Sciatic nerve (tissue), 2 donors: ENCODE measurements around the gene KCNK1. TPM values are rescaled to one million over a fixed set of nuclear protein-coding genes. Genes with fewer than 3 reads are reported as not detected.

ENCODE experiments used
- ATAC-seq: fragments of 200-7000 bp; cut with Tn5 transposase; one replicate; pipeline ENCODE4 v1.9.1; 2020; ENCODE audit warnings: mild to moderate bottlenecking, moderate library complexity
- DNase-seq: peaks from one replicate; pipeline ENCODE4 v3.0.0-alpha.2; 2020; ENCODE audit warnings: low spot score
- intact Hi-C: fragments of 100-400 bp; cut with DNase I; formaldehyde crosslinking; loops from one replicate; pipeline ENCODE4 v1.14.2; 2022
- total RNA-seq: library from RNA; stranded (reverse); fragmentation: NEBNext Ultra II Directional; extraction: Animal tissue kit (Norgen Biotek cat#: 25700); gene quantifications from one replicate; pipeline ENCODE4 v1.2.1, GENCODE V29; 2021
- donor health status: DM: no; HTN: no; CAD: no.
- donor health status: DM: no; HTN: no; CAD: no.

Gene KCNK1
- total RNA-seq: 4.3 TPM

- peak; percentile 91 for ATAC-seq
- peak; percentile 74 for DNase-seq
- intact Hi-C loops: no loop called here
These were observed at the start of gene KCNK1 for GRCh38 chr1:233613252-233614172. KCNK1 (plus strand) TSS chr1:233614106; CDS start chr1:233614172, 66 bp downstream.

GRCh38 chr1:233565313-233565712, 48.6 kb upstream of the KCNK1 start:
- no peak for DNase-seq
- ATAC-seq: no peak
- intact Hi-C loops: no loop called here

DNA sequence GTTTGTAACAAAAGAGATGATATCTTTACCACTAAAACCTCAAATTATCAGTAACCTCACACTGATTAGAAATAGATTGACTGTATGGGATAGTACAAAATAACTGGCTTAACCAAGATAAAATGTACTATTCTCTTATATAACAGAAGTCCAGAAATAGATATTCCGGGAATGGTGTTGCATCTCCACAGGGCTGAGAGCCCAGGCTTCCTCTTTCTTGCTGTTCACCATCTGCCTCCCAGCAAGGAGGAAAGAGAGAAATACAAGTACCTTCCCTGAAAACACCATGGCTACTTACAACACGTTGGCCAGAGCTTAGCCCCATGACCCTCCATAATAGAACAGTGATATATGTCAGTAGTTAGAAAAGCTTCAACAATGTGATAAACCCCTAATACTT, 47.0 kb upstream of the KCNK1 start:
- DNase-seq: no peak
- no peak for ATAC-seq
- intact Hi-C loops: no loop called here

GRCh38 chr1:233569636-233570035, 44.3 kb upstream of the KCNK1 start:
- no peak for ATAC-seq
- intact Hi-C loops: no loop called here

DNA sequence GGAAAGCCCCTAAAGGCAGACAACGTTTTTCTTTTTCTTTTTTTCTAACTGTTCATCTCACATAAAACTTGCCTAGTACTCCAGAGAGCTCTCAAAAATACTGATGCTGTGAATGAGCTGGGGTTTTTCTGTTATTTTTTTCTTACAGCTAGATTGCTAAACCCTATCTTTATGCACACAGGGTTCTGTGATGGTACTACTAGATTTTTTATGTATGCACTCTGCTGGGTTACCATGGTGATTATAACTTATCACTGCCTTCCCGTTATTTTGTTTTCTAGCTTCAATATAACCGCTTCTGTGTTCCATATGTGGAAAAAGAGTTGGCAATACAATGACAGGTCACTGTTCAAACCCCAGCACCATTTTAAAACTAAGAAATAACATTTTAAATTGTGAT, 43.7 kb upstream of the KCNK1 start:
- ATAC-seq (no peak), DNase-seq (no peak)
- intact Hi-C loops: no loop called here

More at GRCh38 chr1:233569636-233570035, 44.3 kb upstream of the KCNK1 start:
- DNase-seq: no peak

DNA sequence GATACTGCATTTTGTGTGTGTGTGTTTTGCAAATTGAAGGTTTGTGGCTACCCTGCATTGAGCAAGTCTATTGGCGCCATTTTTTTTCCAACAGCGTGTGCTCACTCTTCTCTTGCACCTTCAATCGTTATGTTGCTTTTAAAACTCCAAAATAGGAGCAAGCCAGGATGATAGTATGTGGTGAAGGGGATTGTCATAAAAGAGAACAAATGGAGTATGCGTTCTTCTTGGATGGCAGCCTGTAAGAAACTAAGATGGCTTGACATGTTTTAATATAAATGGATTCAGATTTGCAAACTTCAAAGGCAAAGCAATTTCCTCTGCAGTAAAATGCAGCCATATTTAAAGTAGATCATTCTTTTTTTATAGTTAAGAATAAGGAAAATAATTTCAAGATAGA, 43.2 kb upstream of the KCNK1 start:
- ATAC-seq: no peak
- intact Hi-C loops: no loop called here

GRCh38 chr1:233572896-233573295, 41.0 kb upstream of the KCNK1 start:
- ATAC-seq (no peak), DNase-seq (no peak)
- intact Hi-C loops: no loop called here

More for the DNA sequence above, 43.2 kb upstream of the KCNK1 start:
- DNase-seq: no peak

DNA sequence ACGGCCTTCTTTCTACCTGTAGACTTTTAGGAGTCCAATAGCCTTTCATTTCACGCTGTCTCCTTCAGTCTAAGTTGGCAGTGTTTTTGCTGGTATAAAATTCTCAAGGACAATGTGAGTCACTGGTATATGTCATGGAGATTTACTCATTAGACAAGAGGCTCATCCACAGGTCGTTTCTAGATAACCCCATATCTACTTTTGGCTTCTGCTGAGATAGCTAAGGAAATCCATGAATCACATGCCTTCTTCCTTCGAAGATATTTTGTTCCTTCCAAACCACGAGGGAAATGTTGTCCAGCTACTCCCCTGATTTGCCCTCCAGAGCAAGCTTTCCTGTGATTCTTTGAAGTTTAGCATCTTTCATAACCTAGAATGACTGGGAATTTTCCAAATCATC, 38.5 kb upstream of the KCNK1 start:
- intact Hi-C loops: no loop called here
- no peak for ATAC-seq
- DNase-seq: no peak

DNA sequence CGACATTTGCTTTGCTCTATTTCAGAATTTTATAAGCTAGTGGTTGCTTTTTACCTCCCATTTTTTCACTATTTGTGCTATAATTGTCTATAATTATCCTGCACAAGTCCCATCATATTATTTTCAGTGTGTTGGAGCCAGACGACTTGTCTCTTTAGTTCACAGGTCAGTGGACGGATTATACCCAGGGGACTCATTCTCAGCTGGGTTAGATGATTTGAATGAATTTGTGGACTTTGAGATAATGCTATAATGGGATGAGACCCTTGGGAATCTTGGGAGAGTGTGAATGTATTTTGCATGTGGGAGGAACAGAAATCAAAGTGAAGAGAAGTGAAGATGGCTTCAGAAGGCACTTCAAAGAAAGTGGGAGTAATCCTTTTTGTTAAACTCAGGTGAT, 31.5 kb upstream of the KCNK1 start:
- DNase-seq (no peak), ATAC-seq (no peak)
- intact Hi-C loops: no loop called here

- intact Hi-C loops: no loop called here
- no peak for ATAC-seq
These were observed 29.5 kb upstream of the KCNK1 start for GRCh38 chr1:233584376-233584775.

GRCh38 chr1:233584931-233585330, 29.0 kb upstream of the KCNK1 start:
- DNase-seq (no peak), ATAC-seq (no peak)
- intact Hi-C loops: no loop called here

More at GRCh38 chr1:233584376-233584775, 29.5 kb upstream of the KCNK1 start:
- DNase-seq: no peak

GRCh38 chr1:233586301-233586700, 27.6 kb upstream of the KCNK1 start:
- DNase-seq (no peak), ATAC-seq (no peak)
- intact Hi-C loops: no loop called here

GRCh38 chr1:233587196-233587595, 26.7 kb upstream of the KCNK1 start:
- intact Hi-C loops: no loop called here
- ATAC-seq: no peak
- no peak for DNase-seq

- ATAC-seq (no peak), DNase-seq (no peak)
- intact Hi-C loops: no loop called here
These were observed 25.7 kb upstream of the KCNK1 start for GRCh38 chr1:233587958-233588799.

DNA sequence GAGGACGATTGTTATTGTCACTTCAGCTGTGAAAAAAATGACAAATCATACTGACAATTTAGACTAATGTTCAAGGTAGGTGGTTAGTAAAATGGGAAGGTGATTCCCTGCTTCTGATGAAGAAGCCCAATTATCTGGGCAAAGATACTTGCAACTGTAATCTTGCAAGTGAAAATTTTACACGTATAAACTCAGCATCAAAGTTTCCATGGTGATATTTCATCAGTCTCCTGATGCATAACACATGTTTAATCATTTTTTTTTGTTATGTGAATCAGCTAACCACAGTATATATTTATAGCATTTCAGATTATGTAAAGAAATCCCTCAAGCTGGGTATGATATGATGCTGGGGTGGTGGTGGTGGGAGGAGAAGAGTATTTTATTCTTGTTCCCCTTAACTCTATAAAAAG, 16.4 kb upstream of the KCNK1 start:
- intact Hi-C loops: no loop called here
- ATAC-seq (no peak), DNase-seq (no peak)

- no peak for ATAC-seq
- no peak for DNase-seq
- intact Hi-C loops: no loop called here
These were observed 14.9 kb upstream of the KCNK1 start for GRCh38 chr1:233598891-233599541.

- intact Hi-C loops: no loop called here
- no peak for ATAC-seq
- DNase-seq: no peak
These were observed 14.3 kb upstream of the KCNK1 start for GRCh38 chr1:233599542-233600073.

DNA sequence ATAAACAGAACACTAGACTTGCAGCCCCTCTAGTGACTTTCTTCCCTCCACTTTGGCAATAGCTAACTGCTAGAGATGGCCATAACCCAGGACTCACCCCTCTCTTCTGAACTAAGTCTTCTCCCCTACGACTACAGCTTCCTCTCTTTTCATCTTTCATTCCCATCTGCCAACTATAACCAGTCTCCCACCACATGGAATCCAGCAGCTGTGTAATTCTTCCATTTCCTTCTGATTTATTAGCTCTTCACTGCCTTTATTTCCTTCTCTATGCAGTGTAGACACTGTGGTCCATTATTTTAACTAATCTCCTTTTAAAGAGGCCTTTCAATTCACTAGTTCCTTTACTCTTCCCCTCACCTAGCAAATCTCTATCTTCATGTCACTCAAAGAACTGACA, 13.4 kb upstream of the KCNK1 start:
- no peak for DNase-seq
- no peak for ATAC-seq
- intact Hi-C loops: no loop called here

DNA sequence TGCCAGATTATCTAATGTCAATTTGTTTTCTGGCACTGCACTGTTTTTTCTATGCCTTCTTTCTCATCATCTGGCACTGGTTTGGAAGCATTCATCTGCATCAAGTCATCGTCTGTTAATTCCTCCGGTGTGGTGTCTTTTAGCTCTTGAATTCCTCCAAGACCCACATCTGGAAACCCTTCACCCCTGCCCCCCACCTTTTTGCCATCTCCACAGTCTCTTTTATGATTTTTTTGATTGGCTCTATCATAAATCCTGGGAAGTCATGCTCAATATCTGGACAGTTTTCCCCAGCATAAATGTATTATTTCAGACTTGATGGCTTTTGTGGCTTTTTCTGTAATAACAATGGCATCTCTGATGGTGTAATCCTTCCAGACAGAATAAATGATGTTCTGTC, 10.4 kb upstream of the KCNK1 start:
- DNase-seq: no peak
- intact Hi-C loops: no loop called here
- ATAC-seq: no peak
